Measurements from ENCODE around the gene SURF6.

SURF6 gene

GRCh38 chr9:133352635-133353340 is 16.8 kb upstream of the SURF6 start:
- H3K4me3 ChIP-seq (replicated peaks; ENCODE audit: low read depth, low read length), result no peak overlapping the region
- TF ChIP-seq CTCF (IDR thresholded peaks at IDR 0.05; ENCODE audit: low read depth, low read length, missing control alignments), result no peak
- no peak for DNase-seq (ENCODE audit: extremely low read depth, low read depth)

DNA sequence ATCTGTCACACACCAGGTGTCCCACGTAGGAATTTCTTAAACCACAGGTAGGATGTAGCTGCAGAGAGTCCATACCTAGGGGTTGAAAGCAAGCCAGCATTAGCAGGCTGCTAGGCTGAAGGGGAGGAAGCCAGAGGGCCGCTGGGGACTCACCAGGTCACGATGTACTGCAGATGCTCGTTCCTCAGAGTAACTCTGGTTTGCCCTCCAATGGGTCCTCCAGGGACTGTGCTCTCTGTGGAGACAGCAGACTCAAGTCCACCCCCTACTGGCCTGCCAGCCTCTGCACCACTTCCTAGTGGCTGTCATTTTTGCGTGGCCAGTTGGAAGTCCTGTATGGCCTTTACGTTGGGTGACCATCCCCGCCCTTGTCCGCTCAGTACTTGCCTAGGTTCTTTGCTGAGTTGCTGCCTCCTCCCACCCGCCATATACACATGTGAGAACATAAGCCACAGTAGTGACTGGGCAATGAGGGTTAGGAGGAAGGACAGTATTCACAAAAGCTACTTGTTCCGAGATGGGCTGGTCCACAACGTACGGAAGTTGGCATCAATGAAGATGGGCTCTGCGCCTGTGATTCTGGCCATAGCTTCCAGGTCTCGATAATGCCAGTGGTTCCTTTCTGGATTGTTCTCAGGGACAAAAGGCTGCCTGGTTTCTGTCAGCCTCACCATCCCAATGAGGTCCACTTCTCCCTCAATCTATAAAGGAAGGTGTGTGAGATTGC is 16.1 kb upstream of the SURF6 start:
- H3K4me3 ChIP-seq (replicated peaks; ENCODE audit: low read depth, low read length), result no peak overlapping the region
- TF ChIP-seq CTCF (IDR thresholded peaks at IDR 0.05; ENCODE audit: low read depth, low read length, missing control alignments), result peak; percentile 78
- peak; percentile 56 for DNase-seq (ENCODE audit: extremely low read depth, low read depth)

DNA sequence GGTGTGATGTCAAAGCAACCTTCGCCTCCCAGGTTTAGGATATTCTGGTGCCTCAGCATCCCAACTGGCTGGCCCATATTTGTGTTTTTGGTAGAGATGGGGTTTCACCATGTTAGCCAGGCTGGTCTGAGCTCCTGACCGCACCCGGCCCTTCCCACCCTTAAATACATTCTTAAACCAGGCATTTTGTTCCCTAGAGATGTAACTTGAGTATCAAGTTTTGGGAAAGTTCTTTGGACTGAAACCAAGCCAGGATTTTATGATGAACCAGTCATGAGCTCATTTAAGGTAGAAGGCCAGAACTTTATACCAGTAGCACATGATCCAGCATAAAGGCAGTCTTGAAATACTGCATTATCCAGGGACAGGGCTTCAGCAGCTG is 15.5 kb upstream of the SURF6 start:
- no peak for TF ChIP-seq CTCF (IDR thresholded peaks at IDR 0.05; ENCODE audit: low read depth, low read length, missing control alignments)
- no peak for DNase-seq (ENCODE audit: extremely low read depth, low read depth)

DNA sequence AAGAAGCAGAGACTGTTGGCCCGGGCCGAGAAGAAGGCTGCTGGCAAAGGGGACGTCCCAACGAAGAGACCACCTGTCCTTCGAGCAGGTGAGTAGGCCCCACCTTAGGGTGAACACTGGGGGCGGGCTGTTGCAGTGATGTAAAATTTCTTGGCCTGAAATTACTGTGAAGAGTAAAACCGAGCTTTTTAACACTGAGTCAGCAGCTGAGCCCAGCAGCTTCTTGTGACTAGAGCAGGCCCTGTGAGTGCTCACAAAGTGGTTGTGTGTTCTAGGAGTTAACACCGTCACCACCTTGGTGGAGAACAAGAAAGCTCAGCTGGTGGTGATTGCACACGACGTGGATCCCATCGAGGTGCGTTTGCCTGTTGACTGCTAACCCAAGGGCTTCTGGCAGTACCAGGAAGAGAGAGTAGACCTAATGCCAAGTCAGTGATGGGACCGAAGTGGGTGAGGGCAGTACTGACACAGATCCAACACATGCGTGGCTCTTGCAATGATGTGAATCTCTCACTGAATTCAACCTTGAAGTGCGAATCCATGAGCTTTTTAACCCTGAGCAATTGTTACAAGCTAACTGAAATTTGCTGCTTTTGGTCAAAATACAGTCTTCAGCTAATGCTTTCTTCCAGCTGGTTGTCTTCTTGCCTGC is 14.1 kb upstream of the SURF6 start:
- TF ChIP-seq CTCF (IDR thresholded peaks at IDR 0.05; ENCODE audit: low read depth, low read length, missing control alignments), result no peak
- peak overlapping the region; percentile 100 for H3K4me3 ChIP-seq (replicated peaks; ENCODE audit: low read depth, low read length)
- no peak for DNase-seq (ENCODE audit: extremely low read depth, low read depth)

More for the DNA sequence above, 15.5 kb upstream of the SURF6 start:
- H3K4me3 ChIP-seq (replicated peaks; ENCODE audit: low read depth, low read length), result no peak overlapping the region

GRCh38 chr9:133348718-133349573 is 13.0 kb upstream of the SURF6 start:
- DNase-seq (ENCODE audit: extremely low read depth, low read depth), result no peak
- peak overlapping the region; percentile 100 for H3K4me3 ChIP-seq (replicated peaks; ENCODE audit: low read depth, low read length)

More at GRCh38 chr9:133348718-133349573, 13.0 kb upstream of the SURF6 start:
- no peak for TF ChIP-seq CTCF (IDR thresholded peaks at IDR 0.05; ENCODE audit: low read depth, low read length, missing control alignments)
